HL-60 (cell line): ENCODE data around the gene CACNA2D3.

Source experiments
- DNase-seq, 2 experiments: peaks; one replicate each; pipeline ENCODE4 v3.0.0-alpha.2; 2010 to 2020; ENCODE audit warnings: low read depth in 1 of 2, low spot score in 1 of 2
- H3K27ac ChIP-seq: fragments of 250-450 bp; sonication (Bioruptor Pico); replicated peaks from 2 replicates; pipeline ENCODE4 v1.5.1; 2020; ENCODE audit warnings: mild to moderate bottlenecking, moderate library complexity
- H3K27me3 ChIP-seq: fragments of 250-450 bp; sonication (Bioruptor Pico); 2 replicates; pipeline ENCODE4 v1.5.1; 2021; ENCODE audit warnings: mild to moderate bottlenecking, moderate library complexity; ENCODE audit not compliant: insufficient read depth, poor library complexity, severe bottlenecking
- H3K4me3 ChIP-seq: replicated peaks from 2 replicates; pipeline ENCODE4 v1.5.1; 2011; ENCODE audit warnings: mild to moderate bottlenecking, control low read depth, low read length; ENCODE audit not compliant: insufficient read depth
- CTCF ChIP-seq: IDR thresholded peaks from one replicate; pipeline ENCODE4 v1.5.1; 2011; ENCODE audit warnings: low read length, control low read depth, inconsistent platforms; ENCODE audit not compliant: insufficient read depth
- GABPA ChIP-seq: IDR thresholded peaks from 2 replicates; pipeline ENCODE4 v1.6.1; 2012; ENCODE audit warnings: low read depth
- POLR2AphosphoS5 ChIP-seq: IDR thresholded peaks from 2 replicates; pipeline ENCODE4 v1.6.1; 2012; ENCODE audit warnings: low read depth
- REST ChIP-seq: IDR thresholded peaks from 2 replicates; pipeline ENCODE4 v1.6.1; 2012; ENCODE audit warnings: low read depth; ENCODE audit not compliant: insufficient replicate concordance
- SPI1 ChIP-seq: IDR thresholded peaks from 2 replicates; pipeline ENCODE4 v1.6.1; 2012; ENCODE audit warnings: low read depth, mild to moderate bottlenecking, borderline replicate concordance

The CACNA2D3 gene

GRCh38 chr3:54691289-54691771 lies 569.0 kb downstream of the CACNA2D3 start:
- DNase-seq = no peak
- Histone ChIP-seq H3K27ac (no peak overlapping the region), H3K27me3 (no peaks in the 10 kb centered on the region), H3K4me3 (no peak overlapping the region)
- TF ChIP-seq SPI1 (no peak), REST (no peak), CTCF (no peak), POLR2AphosphoS5 (no peak), GABPA (no peak)

- Histone ChIP-seq H3K27ac (no peak overlapping the region), H3K4me3 (no peak overlapping the region), H3K27me3 (no peaks in the 10 kb centered on the region)
- DNase-seq = no peak
- TF ChIP-seq GABPA (no peak), CTCF (no peak), SPI1 (no peak), POLR2AphosphoS5 (no peak), REST (no peak)
Observed at GRCh38 chr3:54696313-54696712, 574.0 kb downstream of the CACNA2D3 start.

GRCh38 chr3:54698054-54698453 lies 575.7 kb downstream of the CACNA2D3 start:
- no peaks in the 10 kb centered on the region for H3K27me3 ChIP-seq

More at GRCh38 chr3:54698054-54698453, 575.7 kb downstream of the CACNA2D3 start:
- H3K27ac ChIP-seq = no peak overlapping the region
- no peak overlapping the region for H3K4me3 ChIP-seq
- no peak for DNase-seq
- TF ChIP-seq SPI1 (no peak), CTCF (no peak), REST (no peak), GABPA (no peak), POLR2AphosphoS5 (no peak)
